Measurements from ENCODE around the gene MEIS1.

Gene MEIS1

DNA sequence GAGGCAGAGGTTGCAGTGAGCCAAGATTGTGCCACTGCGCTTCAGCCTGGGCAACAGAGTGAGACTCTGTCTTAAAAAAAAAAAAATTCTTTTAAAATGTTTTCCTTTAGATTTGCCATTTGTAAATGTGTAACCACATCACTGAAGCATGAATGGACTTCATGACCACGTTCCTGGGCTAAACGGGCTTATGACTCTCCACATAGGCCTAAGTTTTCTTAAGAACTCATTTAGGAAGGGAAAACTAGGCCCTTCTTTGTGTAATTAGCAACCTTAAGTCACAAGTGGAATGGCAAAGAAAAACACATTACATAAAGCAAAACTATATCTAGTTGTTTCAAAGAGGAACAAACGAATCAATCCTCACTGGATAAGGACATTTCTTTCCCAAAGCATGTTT is 99.5 kb downstream of the MEIS1 start:
- TF ChIP-seq, protein P1, sequence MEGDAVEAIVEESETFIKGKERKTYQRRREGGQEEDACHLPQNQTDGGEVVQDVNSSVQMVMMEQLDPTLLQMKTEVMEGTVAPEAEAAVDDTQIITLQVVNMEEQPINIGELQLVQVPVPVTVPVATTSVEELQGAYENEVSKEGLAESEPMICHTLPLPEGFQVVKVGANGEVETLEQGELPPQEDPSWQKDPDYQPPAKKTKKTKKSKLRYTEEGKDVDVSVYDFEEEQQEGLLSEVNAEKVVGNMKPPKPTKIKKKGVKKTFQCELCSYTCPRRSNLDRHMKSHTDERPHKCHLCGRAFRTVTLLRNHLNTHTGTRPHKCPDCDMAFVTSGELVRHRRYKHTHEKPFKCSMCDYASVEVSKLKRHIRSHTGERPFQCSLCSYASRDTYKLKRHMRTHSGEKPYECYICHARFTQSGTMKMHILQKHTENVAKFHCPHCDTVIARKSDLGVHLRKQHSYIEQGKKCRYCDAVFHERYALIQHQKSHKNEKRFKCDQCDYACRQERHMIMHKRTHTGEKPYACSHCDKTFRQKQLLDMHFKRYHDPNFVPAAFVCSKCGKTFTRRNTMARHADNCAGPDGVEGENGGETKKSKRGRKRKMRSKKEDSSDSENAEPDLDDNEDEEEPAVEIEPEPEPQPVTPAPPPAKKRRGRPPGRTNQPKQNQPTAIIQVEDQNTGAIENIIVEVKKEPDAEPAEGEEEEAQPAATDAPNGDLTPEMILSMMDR (IDR thresholded peaks at IDR 0.05; ENCODE audit: low read depth, low read length, poor library complexity, severe bottlenecking), result no peak
- no peak for TF ChIP-seq EZH2phosphoT487 (IDR thresholded peaks at IDR 0.05; ENCODE audit: borderline replicate concordance, low read length)
- Histone ChIP-seq H3K36me3 (ENCODE audit: control insufficient read depth, low read length) (no peaks in the 10 kb centered on the region), H3K4me2 (ENCODE audit: low read length) (no peak overlapping the region), H3K9me3 (ENCODE audit: control insufficient read depth, insufficient read depth, low read length) (no peaks in the 10 kb centered on the region), H4K20me1 (ENCODE audit: control insufficient read depth, insufficient read depth, low read depth, low read length) (no peaks in the 10 kb centered on the region), H3K79me2 (ENCODE audit: control insufficient read depth, low read length) (no peaks in the 10 kb centered on the region), H3K27ac (ENCODE audit: low read depth, low read length) (no peak overlapping the region), H3K9me2 (replicated peaks; ENCODE audit: control insufficient read depth, low read length) (no peaks in the 10 kb centered on the region), H3F3A (ENCODE audit: control insufficient read depth, insufficient read depth) (no peaks in the 10 kb centered on the region), H3K4me1 (ENCODE audit: control insufficient read depth, low read length) (no peaks in the 10 kb centered on the region), H3K4me3 (ENCODE audit: low read length) (no peak overlapping the region), H3K27me3 (ENCODE audit: control insufficient read depth, low read length) (no peaks in the 10 kb centered on the region)

DNA sequence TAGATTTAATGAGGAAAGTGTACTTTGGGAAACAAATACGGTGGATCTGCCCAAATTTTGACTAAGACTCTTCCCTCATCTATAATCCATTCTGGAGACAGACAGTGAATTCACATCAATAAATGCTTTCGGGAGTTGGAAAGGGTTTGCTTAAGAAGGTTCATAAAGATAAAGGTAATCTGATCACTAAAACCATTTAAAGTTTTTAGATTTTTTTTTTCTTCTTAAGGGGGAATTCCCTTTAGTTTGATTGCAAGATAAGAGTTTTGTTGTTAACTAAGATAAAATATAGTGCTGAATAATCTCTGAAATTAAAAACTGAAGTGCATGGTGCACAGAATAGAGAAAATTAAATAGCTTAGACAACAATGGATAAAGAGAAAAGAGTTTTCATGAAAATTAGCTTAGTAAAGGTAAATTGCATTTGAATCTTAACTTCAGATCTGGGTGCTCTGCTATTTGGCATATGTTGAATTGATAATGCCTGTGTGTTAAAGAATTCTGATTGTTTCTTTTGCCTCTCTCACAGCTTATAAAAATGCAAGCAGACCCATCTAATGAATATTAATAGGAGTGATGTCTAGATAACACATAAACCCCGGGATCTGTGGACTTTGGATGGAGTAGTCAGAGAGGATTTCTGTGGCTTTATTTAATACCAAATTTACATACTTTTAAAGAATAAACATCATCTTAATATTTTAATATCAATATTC is 100.8 kb downstream of the MEIS1 start:
- H3K4me3 ChIP-seq (ENCODE audit: low read length), result no peak overlapping the region
- no peaks in the 10 kb centered on the region for H3K9me3 ChIP-seq (ENCODE audit: control insufficient read depth, insufficient read depth, low read length)
- H3K4me2 ChIP-seq (ENCODE audit: low read length), result no peak overlapping the region
- H3K4me1 ChIP-seq (ENCODE audit: control insufficient read depth, low read length), result no peaks in the 10 kb centered on the region
- H3K36me3 ChIP-seq (ENCODE audit: control insufficient read depth, low read length), result no peaks in the 10 kb centered on the region
- H3K27me3 ChIP-seq (ENCODE audit: control insufficient read depth, low read length), result no peaks in the 10 kb centered on the region
- H3K79me2 ChIP-seq (ENCODE audit: control insufficient read depth, low read length), result no peaks in the 10 kb centered on the region
- no peak overlapping the region for H3K27ac ChIP-seq (ENCODE audit: low read depth, low read length)
- no peaks in the 10 kb centered on the region for H3F3A ChIP-seq (ENCODE audit: control insufficient read depth, insufficient read depth)
- no peaks in the 10 kb centered on the region for H3K9me2 ChIP-seq (replicated peaks; ENCODE audit: control insufficient read depth, low read length)
- H4K20me1 ChIP-seq (ENCODE audit: control insufficient read depth, insufficient read depth, low read depth, low read length), result no peaks in the 10 kb centered on the region
- no peak for TF ChIP-seq EZH2phosphoT487 (IDR thresholded peaks at IDR 0.05; ENCODE audit: borderline replicate concordance, low read length)
- TF ChIP-seq, protein P1 (IDR thresholded peaks at IDR 0.05; ENCODE audit: low read depth, low read length, poor library complexity, severe bottlenecking), result no peak

DNA sequence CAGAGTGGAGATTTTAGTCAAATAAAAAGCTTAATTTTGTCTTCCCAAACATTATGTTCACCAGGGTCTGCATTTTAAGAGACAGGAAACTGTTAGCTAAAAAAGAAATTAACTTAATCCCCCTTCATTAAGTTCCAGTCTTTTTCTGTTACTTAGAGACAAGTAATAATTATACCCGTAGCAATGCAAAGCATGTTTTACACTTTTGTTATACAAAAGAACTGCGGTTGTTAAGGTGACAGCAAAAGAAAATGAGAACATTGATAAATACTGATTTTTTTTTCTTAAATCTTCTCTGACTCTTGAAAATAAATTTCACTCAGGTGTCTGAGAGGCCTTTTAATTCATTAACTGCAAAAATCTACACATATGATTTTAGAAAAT is 101.4 kb downstream of the MEIS1 start:
- Histone ChIP-seq H3K27me3 (ENCODE audit: control insufficient read depth, low read length) (no peaks in the 10 kb centered on the region), H3K4me3 (ENCODE audit: low read length) (no peak overlapping the region), H3K4me1 (ENCODE audit: control insufficient read depth, low read length) (no peaks in the 10 kb centered on the region), H4K20me1 (ENCODE audit: control insufficient read depth, insufficient read depth, low read depth, low read length) (no peaks in the 10 kb centered on the region), H3K79me2 (ENCODE audit: control insufficient read depth, low read length) (no peaks in the 10 kb centered on the region), H3K9me2 (replicated peaks; ENCODE audit: control insufficient read depth, low read length) (no peaks in the 10 kb centered on the region), H3K27ac (ENCODE audit: low read depth, low read length) (no peak overlapping the region), H3K9me3 (ENCODE audit: control insufficient read depth, insufficient read depth, low read length) (no peaks in the 10 kb centered on the region), H3K4me2 (ENCODE audit: low read length) (no peak overlapping the region), H3F3A (ENCODE audit: control insufficient read depth, insufficient read depth) (no peaks in the 10 kb centered on the region), H3K36me3 (ENCODE audit: control insufficient read depth, low read length) (no peaks in the 10 kb centered on the region)
- TF ChIP-seq EZH2phosphoT487 (IDR thresholded peaks at IDR 0.05; ENCODE audit: borderline replicate concordance, low read length), result no peak
- TF ChIP-seq, protein P1 (IDR thresholded peaks at IDR 0.05; ENCODE audit: low read depth, low read length, poor library complexity, severe bottlenecking), result no peak
